NCI-H2196 treated with DMSO at 0.1 percent for 48 hours (cell line): ENCODE measurements around the gene SMPD1.
"Not testable (repeated sequence)": the region's sequence is repeated elsewhere in the genome, so short reads cannot be mapped to it uniquely, and the experiment has no call there.

Source experiments
- DNase-seq: peaks from one replicate; lab custom pipeline; 2025; ENCODE audit not compliant: unreplicated experiment; lab: John Stamatoyannopoulos, UW

SMPD1 gene

GRCh38 chr11:6387811-6388599, 2.3 kb upstream of the SMPD1 start:
- DNase-seq: no peak

DNA sequence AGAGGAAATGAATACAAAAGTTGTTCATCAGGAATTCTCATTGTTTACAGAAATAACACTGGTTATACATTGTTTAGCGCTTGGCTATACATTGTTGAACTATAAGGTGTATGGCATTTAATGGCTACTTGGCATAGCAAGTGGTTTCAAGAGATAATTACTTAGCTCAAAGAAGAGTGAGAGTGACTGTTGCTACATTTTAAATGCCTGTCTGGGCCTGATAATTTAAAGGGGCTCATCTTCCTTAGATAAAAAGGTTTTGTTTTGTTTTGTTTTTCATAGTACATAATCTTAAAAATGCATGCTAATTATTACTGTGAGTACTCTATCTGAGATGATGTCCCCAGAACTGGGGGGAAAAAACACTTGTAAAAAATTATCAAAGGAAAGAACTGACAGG, 1.5 kb upstream of the SMPD1 start:
- no peak for DNase-seq

- DNase-seq: no peak
Measured at GRCh38 chr11:6390718-6391469, 620 bp downstream of the SMPD1 start.

GRCh38 chr11:6391537-6392134, 1.4 kb downstream of the SMPD1 start:
- no peak for DNase-seq

- not testable (repeated sequence) for DNase-seq
Measured at GRCh38 chr11:6392251-6392650, 2.0 kb downstream of the SMPD1 start.

DNA sequence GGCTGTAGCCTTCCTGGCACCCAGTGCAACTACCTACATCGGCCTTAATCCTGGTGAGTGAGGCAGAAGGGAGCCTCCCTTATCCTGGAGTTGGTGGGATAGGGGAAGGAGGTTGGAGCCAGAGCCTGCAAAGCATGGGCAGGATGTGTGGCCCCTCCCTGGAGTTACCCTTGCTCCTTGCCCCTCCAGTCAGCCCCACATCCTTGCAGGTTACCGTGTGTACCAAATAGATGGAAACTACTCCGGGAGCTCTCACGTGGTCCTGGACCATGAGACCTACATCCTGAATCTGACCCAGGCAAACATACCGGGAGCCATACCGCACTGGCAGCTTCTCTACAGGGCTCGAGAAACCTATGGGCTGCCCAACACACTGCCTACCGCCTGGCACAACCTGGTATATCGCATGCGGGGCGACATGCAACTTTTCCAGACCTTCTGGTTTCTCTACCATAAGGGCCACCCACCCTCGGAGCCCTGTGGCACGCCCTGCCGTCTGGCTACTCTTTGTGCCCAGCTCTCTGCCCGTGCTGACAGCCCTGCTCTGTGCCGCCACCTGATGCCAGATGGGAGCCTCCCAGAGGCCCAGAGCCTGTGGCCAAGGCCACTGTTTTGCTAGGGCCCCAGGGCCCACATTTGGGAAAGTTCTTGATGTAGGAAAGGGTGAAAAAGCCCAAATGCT, 3.9 kb downstream of the SMPD1 start:
- no peak for DNase-seq

DNA sequence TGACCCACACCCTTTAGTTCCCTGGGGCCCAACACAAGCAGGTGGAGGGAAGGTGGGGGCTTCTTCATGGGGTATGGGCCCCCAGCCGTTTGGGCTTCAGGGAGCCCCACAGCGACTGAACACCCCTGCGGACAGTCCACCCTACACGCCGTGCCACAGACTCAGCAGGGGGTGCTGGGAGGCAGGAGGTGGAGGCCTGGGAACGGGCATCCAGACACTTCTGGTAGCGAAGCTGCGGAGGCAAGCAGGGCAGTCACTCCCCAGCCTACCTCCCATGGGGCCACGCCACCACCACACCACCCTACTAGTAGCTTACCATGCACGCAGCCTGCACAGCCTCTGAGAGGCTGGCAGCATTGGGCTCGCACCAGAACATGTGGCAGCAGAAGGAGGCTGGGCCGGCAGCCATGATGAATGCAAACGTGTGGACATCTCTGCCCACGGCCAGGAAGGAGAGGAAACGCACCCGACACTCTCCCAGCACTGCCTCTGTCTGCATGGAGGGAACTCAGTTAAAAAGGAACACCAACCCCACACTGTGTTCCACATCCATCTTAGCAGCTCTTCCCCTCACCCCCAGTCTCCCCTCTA, 5.3 kb downstream of the SMPD1 start:
- DNase-seq: no peak

- no peak for DNase-seq
Measured at GRCh38 chr11:6397156-6397555, 6.9 kb downstream of the SMPD1 start.

DNA sequence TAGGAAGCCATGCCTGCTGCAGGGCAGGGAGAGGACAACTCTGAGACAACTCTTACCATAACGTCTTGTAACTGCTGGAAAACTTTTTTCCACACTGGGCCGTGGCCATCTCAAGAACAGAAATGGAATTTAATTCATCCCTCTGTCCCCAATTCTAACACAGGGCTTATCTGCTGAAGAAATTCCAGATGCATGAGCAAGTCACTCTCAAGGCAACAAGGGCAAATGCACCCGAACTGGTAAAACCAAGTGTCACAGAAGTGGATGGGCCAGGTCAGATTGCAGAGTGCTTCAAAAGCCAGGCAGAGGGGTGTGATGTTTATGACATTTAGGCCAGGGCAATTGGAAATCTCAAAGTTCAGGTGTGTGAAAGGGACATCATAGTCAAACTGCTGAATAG, 7.4 kb downstream of the SMPD1 start:
- DNase-seq: no peak

- no peak for DNase-seq
Measured at GRCh38 chr11:6400431-6401345, 10.4 kb downstream of the SMPD1 start.

DNA sequence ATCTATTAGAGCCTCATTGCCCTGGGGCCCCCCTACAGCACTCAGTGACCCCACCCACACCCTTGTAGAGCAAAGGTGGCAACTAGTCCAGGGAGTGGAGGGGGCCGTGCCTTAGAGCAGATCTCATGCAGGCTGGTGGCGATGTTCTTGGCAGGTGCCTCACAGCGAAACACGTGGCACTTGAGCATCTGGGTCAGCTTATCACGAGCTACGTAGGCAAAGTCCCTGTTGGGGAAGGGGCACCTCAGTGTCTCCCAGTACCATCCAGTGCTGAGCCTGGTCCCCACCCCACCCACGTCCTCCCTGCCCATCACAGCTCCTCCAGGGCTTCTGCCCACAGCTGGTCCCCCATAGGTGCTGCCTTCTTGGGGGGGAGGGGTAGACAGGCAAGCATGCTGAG, 11.2 kb downstream of the SMPD1 start:
- no peak for DNase-seq

DNA sequence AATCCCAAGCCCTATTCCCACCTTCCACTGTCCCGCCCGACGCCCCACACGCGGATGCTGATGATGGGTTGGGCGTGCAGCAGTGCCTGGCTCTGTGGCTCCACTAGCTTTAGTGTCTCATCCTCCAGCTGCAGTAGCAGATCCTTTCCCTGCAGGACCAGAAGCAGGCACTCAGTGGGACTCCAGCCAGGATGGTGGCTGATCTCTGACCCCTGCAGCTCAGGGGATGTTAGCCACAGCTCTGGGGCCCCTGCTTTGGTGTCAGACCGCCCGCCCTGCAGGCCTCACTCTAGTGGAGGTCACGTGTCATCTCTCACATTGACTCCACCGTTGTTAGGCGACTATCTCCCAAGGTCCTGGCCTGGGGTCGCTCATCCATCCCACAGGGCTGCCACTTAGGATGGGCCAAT, 11.8 kb downstream of the SMPD1 start:
- no peak for DNase-seq

- no peak for DNase-seq
Measured at GRCh38 chr11:6402561-6402981, 12.3 kb downstream of the SMPD1 start.

GRCh38 chr11:6403539-6403938, 13.3 kb downstream of the SMPD1 start:
- DNase-seq: no peak

GRCh38 chr11:6404342-6405051, 14.2 kb downstream of the SMPD1 start:
- no peak for DNase-seq

GRCh38 chr11:6405052-6405667, 14.9 kb downstream of the SMPD1 start:
- no peak for DNase-seq

- no peak for DNase-seq
Measured at GRCh38 chr11:6405846-6406245, 15.6 kb downstream of the SMPD1 start.

- DNase-seq: no peak
Measured at GRCh38 chr11:6406370-6406769, 16.1 kb downstream of the SMPD1 start.
